Mononuclear cell (primary cell): Measurements from ENCODE around the gene ZSCAN29. TPM values are rescaled to one million over a fixed set of nuclear protein-coding genes. Genes with fewer than 3 reads are reported as not detected.

Experiments
- H3K27me3 ChIP-seq: 2 replicates; pipeline ENCODE4 v1.6.0; 2011; ENCODE audit warnings: low read length, control low read depth; ENCODE audit not compliant: insufficient read depth
- H3K4me1 ChIP-seq: 2 replicates; pipeline ENCODE4 v1.5.1; 2011; ENCODE audit warnings: mild to moderate bottlenecking, low read length, control low read depth; ENCODE audit not compliant: insufficient read depth
- H3K4me3 ChIP-seq: 2 replicates; pipeline ENCODE4 v1.5.1; 2011; ENCODE audit warnings: mild to moderate bottlenecking, low read length, moderate library complexity
- H3K9me3 ChIP-seq: 2 replicates; pipeline ENCODE4 v1.5.1; 2011; ENCODE audit warnings: low read depth, mild to moderate bottlenecking, control low read depth, low read length
- total RNA-seq: library from RNA; depleted of rRNA; stranded (reverse); fragments of >200 nt; gene quantifications from one replicate; pipeline ENCODE4 v1.2.3, GENCODE V29; 2012

ZSCAN29 gene
- total RNA-seq, 1 donor: 8.6 TPM

- peaks cover 5% of the 10 kb centered on the region for H3K27me3 ChIP-seq
- no peak overlapping the region for H3K4me3 ChIP-seq
- no peaks in the 10 kb centered on the region for H3K4me1 ChIP-seq
- H3K9me3 ChIP-seq: no peaks in the 10 kb centered on the region
These were observed 53.2 kb downstream of the ZSCAN29 start for GRCh38 chr15:43317566-43318184.

DNA sequence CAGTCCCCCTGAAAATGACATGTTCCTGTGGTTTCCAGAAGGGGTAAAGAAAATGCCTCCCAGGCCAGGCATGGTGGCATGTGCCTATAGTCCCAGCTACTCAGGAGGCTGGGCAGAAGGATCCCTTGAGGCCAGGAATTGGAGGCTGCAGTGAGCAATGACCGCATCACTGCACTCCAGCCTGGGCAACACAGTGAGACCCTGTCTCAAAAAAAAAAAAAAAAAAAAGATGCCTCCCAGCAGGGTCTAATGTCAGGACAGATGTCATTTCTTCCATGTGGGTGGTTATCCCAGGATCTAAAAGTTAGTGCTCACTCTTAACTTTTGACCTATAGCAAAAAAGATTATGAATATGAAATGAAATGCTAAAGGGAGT is 53.9 kb downstream of the ZSCAN29 start:
- H3K4me1 ChIP-seq: no peaks in the 10 kb centered on the region
- no peak overlapping the region for H3K4me3 ChIP-seq
- H3K27me3 ChIP-seq: peaks cover 5% of the 10 kb centered on the region
- no peaks in the 10 kb centered on the region for H3K9me3 ChIP-seq

GRCh38 chr15:43316016-43316970 is 54.5 kb downstream of the ZSCAN29 start:
- H3K27me3 ChIP-seq: peaks cover 7% of the 10 kb centered on the region

DNA sequence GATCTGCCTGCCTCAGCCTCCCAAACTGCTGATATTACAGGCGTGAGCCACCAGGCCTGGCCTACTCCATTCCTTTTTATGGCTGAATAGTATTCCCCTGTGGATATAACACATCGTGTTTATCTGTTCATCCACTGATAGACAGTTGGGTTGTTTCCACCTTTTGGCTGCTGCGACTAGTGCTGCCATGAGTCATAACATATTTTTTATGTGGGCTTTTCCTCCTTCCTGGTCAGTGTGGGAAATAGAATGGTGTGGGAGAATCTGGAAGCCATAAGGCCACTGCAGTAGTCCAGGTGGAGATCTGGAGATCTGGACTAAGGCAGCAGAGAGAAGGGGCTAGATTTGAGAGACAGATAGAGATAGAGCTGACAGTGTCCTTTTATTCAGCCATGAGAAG is 56.7 kb downstream of the ZSCAN29 start:
- Histone ChIP-seq H3K4me3 (no peak overlapping the region), H3K27me3 (peaks cover 19% of the 10 kb centered on the region), H3K4me1 (no peaks in the 10 kb centered on the region), H3K9me3 (no peaks in the 10 kb centered on the region)

More at GRCh38 chr15:43316016-43316970, 54.5 kb downstream of the ZSCAN29 start:
- no peaks in the 10 kb centered on the region for H3K4me1 ChIP-seq
- H3K4me3 ChIP-seq: no peak overlapping the region
- no peaks in the 10 kb centered on the region for H3K9me3 ChIP-seq

GRCh38 chr15:43312378-43312777 is 58.5 kb downstream of the ZSCAN29 start:
- H3K9me3 ChIP-seq: no peaks in the 10 kb centered on the region
- H3K4me3 ChIP-seq: no peak overlapping the region
- H3K27me3 ChIP-seq: peaks cover 19% of the 10 kb centered on the region
- H3K4me1 ChIP-seq: no peaks in the 10 kb centered on the region

Other genes starting within 250 kb of the ZSCAN29 start
- gene TMEM62, start 237.5 kb downstream of the ZSCAN29 start, total RNA-seq: 28.8 TPM
- gene CCNDBP1, start 185.6 kb downstream of the ZSCAN29 start, total RNA-seq: 110 TPM
- gene EPB42, start 150.0 kb downstream of the ZSCAN29 start, total RNA-seq: 0.10 TPM
- gene TGM5, start 104.1 kb downstream of the ZSCAN29 start, total RNA-seq: not detected
- gene TGM7, start 68.8 kb downstream of the ZSCAN29 start, total RNA-seq: not detected
- 9.7 TPM for gene LCMT2, start 40.5 kb downstream of the ZSCAN29 start, total RNA-seq
- gene TUBGCP4, start 58 bp upstream of the ZSCAN29 start, total RNA-seq: 4.9 TPM
- gene TP53BP1, start 122.1 kb upstream of the ZSCAN29 start, total RNA-seq: 30.6 TPM
- gene MAP1A, start 146.6 kb upstream of the ZSCAN29 start, total RNA-seq: 2.4 TPM
- gene PPIP5K1, start 219.2 kb upstream of the ZSCAN29 start, total RNA-seq: 9.9 TPM
- not detected for gene CKMT1B, start 223.0 kb upstream of the ZSCAN29 start, total RNA-seq
- 0.42 TPM for gene STRC, start 247.8 kb upstream of the ZSCAN29 start, total RNA-seq